Kidney (tissue), 14 donors: ENCODE results near the gene CDCA7L. TPM values are rescaled to one million over a fixed set of nuclear protein-coding genes. Genes with fewer than 3 reads are reported as not detected.

Experiments used
- DNase-seq, 5 donors: peaks; one replicate each; pipeline ENCODE4 v3.0.0-alpha.2; 2013 to 2020
- FAIRE-seq: peaks from 2 replicates; lab custom pipeline; 2012; peaks lifted over from hg19 to GRCh38; lab: Jason Lieb, UNC
- H3K27ac ChIP-seq, 2 donors: one replicate each; pipeline ENCODE4 v1.7.0; 2013; ENCODE audit warnings: low read depth in 2 of 2, low read length in 2 of 2, inconsistent platforms in 1 of 2
- H3K27me3 ChIP-seq: one replicate; pipeline ENCODE4 v1.7.1; 2013; ENCODE audit warnings: low read length, inconsistent platforms; ENCODE audit not compliant: control insufficient read depth, insufficient read depth
- H3K36me3 ChIP-seq, 3 donors: one replicate each; pipeline versions ENCODE4 v1.7.0 to v1.7.1; 2013; ENCODE audit warnings: low read length in 3 of 3, control low read depth in 1 of 3, inconsistent platforms in 1 of 3; ENCODE audit not compliant: insufficient read depth in 3 of 3, control insufficient read depth in 2 of 3
- H3K4me1 ChIP-seq, 3 donors: one replicate each; pipeline versions ENCODE4 v1.7.0 to v1.7.1; 2013; ENCODE audit warnings: low read length in 3 of 3, inconsistent platforms in 1 of 3, low read depth in 1 of 3; ENCODE audit not compliant: control insufficient read depth in 2 of 3, insufficient read depth in 2 of 3
- H3K4me3 ChIP-seq, 3 donors: one replicate each; pipeline versions ENCODE4 v1.7.0 to v1.8.1; 2013; ENCODE audit warnings: low read length in 3 of 3, control low read depth in 1 of 3, inconsistent platforms in 1 of 3
- H3K9ac ChIP-seq, 3 donors: one replicate each; pipeline versions ENCODE4 v1.7.0 to v1.7.1; 2013; ENCODE audit warnings: low read length in 3 of 3, control low read depth in 1 of 3, inconsistent platforms in 1 of 3
- H3K9me3 ChIP-seq, 3 donors: one replicate each; pipeline versions ENCODE4 v1.7.0 to v1.7.1; 2013; ENCODE audit warnings: low read length in 3 of 3, control low read depth in 1 of 3, inconsistent platforms in 1 of 3; ENCODE audit not compliant: control insufficient read depth in 2 of 3, insufficient read depth in 1 of 3
- intact Hi-C: fragments of 100-400 bp; cut with DNase I; formaldehyde crosslinking; loops from one replicate; pipeline ENCODE4 v1.11.1; 2022
- polyA plus RNA-seq: library from polyadenylated mRNA; stranded (reverse); fragments of 350-450 nt; fragmentation: Illumina TruSeq; extraction: RNeasy Lipid Tissue Mini Kit (QIAGEN cat#74804); gene quantifications from one replicate; pipeline ENCODE4 v1.2.3, GENCODE V29; 2014; ENCODE audit warnings: low read depth, low replicate concordance; ENCODE audit not compliant: insufficient read depth
- total RNA-seq: library from RNA; stranded (reverse); fragmentation: NEBNext Ultra II Directional; extraction: Animal tissue kit (Norgen Biotek cat#: 25700); gene quantifications from one replicate; pipeline ENCODE4 v1.2.1, GENCODE V29; 2021
- TF ChIP-seq, protein P1 (sequence below): IDR thresholded peaks from 3 replicates; pipeline ENCODE4 v1.5.1; 2012; ENCODE audit warnings: mild to moderate bottlenecking, moderate library complexity, borderline replicate concordance; ENCODE audit not compliant: insufficient read depth; ENCODE audit errors: extremely low read depth
- donor health status: control.
- donor health status: control.
- donor health status: control.
- donor health status: control.
- donor health status: control.
- donor health status: DM: yes; HTN: yes; CAD: no.
- donor health status: Normal renal cell carcinoma (clear cell type).

CDCA7L gene
- total and polyA plus RNA-seq, 2 donors from 2014 or later: 2.3 to 10.1 TPM

DNA sequence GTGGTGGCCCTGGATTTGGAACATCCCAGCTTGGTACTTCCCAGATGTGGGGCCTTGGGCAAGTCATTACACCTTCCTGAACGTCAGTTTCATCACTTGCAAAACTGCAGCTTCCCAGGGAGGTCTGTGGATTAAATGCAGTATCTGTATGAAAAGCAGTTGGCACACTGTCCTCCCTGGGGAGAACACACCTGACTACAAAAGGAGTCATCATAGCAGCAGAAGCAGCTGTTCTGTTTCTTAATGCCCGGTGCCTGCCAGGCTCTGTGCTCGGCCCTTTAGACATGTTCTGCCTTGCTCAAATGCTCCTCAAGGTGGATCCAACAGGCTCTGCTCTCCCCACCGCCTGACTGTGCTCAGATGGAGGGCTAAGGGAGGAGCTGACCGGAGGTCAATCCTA lies 31.0 kb downstream of the CDCA7L start:
- Histone ChIP-seq H3K36me3 (no peaks in the 10 kb centered on the region), H3K27ac (no peak overlapping the region), H3K27me3 (no peaks in the 10 kb centered on the region), H3K4me3 (no peak overlapping the region), H3K4me1 (no peaks in the 10 kb centered on the region), H3K9ac (no peak overlapping the region), H3K9me3 (no peaks in the 10 kb centered on the region)
- TF ChIP-seq, protein P1, sequence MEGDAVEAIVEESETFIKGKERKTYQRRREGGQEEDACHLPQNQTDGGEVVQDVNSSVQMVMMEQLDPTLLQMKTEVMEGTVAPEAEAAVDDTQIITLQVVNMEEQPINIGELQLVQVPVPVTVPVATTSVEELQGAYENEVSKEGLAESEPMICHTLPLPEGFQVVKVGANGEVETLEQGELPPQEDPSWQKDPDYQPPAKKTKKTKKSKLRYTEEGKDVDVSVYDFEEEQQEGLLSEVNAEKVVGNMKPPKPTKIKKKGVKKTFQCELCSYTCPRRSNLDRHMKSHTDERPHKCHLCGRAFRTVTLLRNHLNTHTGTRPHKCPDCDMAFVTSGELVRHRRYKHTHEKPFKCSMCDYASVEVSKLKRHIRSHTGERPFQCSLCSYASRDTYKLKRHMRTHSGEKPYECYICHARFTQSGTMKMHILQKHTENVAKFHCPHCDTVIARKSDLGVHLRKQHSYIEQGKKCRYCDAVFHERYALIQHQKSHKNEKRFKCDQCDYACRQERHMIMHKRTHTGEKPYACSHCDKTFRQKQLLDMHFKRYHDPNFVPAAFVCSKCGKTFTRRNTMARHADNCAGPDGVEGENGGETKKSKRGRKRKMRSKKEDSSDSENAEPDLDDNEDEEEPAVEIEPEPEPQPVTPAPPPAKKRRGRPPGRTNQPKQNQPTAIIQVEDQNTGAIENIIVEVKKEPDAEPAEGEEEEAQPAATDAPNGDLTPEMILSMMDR: no peak
- DNase-seq (no peak), FAIRE-seq (no peak)
- intact Hi-C loops: no loop called here

DNA sequence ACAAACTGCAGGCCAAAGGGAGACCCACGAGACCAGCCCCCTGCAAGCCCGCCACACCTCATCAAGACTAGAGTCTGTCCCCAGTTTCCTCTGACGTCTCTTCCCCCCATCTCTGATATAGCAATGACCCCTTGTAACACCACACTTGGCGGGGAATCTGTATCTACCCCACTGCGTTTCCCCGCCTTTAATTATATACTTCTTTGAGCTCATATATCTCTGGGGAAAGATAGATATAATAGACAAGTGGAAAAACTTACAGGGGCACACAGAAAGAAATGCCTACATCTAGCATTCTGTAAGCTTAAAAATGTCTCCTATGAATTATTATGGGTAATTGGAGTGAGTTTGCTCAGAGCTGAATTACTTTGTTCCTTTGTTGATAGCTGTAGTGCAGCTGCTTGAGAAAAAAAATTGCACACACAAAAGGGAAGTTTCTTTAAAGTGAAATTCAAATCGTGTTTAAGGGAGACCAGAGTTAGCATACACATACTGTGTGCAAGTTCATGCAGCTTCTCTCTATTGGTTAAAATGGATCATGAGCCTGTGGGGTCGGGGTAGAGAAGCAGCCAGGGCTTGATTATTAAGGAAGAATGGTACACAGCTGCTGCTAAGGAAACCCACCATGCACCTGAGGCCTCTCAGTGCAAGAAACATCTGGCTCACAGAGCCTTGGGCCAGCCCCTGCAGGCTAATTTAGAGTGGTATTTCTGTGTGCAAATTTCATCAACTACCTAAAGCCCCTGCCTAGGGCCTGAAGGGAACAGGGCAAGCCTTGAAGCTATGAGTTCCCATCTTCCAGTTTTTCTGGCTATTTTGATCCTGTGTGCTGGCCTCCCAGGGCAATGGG lies 32.5 kb downstream of the CDCA7L start:
- no peak for FAIRE-seq
- H3K36me3 ChIP-seq: no peaks in the 10 kb centered on the region
- no peak overlapping the region for H3K27ac ChIP-seq
- no peak overlapping the region for H3K4me3 ChIP-seq
- DNase-seq: no peak
- no peak overlapping the region for H3K9ac ChIP-seq
- no peaks in the 10 kb centered on the region for H3K9me3 ChIP-seq
- H3K4me1 ChIP-seq: no peaks in the 10 kb centered on the region
- TF ChIP-seq, protein P1: no peak
- no peaks in the 10 kb centered on the region for H3K27me3 ChIP-seq
- intact Hi-C loops: no loop called here

DNA sequence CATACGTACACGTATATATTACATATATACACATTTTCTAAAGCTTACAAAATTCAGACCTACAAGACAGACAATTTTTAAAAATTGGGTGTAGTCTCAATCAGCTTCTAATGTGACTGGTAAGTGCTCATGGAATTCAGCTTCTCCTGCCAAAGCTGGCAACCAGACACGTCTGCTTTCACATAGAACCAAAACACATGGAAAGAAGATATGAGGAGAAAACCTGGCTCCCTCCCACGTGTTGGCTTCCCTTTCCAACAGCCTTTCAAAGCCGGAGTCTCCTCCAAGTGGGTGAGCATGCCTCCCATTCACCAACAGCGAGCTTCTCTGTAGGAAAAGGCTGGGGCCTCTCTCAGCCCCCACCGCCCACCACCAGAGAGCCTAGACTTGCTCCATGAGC lies 33.4 kb downstream of the CDCA7L start:
- Histone ChIP-seq H3K27me3 (no peaks in the 10 kb centered on the region), H3K36me3 (no peaks in the 10 kb centered on the region), H3K4me1 (no peaks in the 10 kb centered on the region), H3K9me3 (no peaks in the 10 kb centered on the region), H3K27ac (no peak overlapping the region), H3K4me3 (no peak overlapping the region), H3K9ac (no peak overlapping the region)
- no peak for DNase-seq
- TF ChIP-seq, protein P1: no peak
- FAIRE-seq: no peak
- intact Hi-C loops: no loop called here
